Caco-2 (cell line): ENCODE measurements around the gene TRIM58. TPM values are rescaled to one million over a fixed set of nuclear protein-coding genes. Genes with fewer than 3 reads are reported as not detected.

Experiments
- BruUV-seq: library from RNA; stranded (reverse); fragments of 400-500 nt; replicated peaks from 2 replicates; lab custom pipeline; 2021; lab: Mats Ljungman, UMichigan
- CTCF ChIA-PET: fragments of 300-600 bp; sonication (Branson Sonifier 250); formaldehyde crosslinking; loops from one replicate; lab custom pipeline; 2022; ENCODE audit warnings: antibody characterized with exemption; lab: Charles Lee
- POLR2A ChIA-PET: fragments of 300-600 bp; sonication (Branson Sonifier 250); formaldehyde crosslinking; loops from one replicate; lab custom pipeline; 2022; ENCODE audit warnings: antibody characterized with exemption; lab: Charles Lee
- DNase-seq, 2 experiments: peaks; one replicate each; pipeline versions ENCODE4 v3.0.0 to v3.0.0-alpha.2; 2020 to 2022
- H3K27me3 ChIP-seq: replicated peaks from 2 replicates; pipeline ENCODE4 v1.6.0; 2011; ENCODE audit warnings: low read length; ENCODE audit not compliant: control insufficient read depth, insufficient read depth
- H3K36me3 ChIP-seq: 2 replicates; pipeline ENCODE4 v1.5.1; 2011; ENCODE audit warnings: low read length; ENCODE audit not compliant: control insufficient read depth, insufficient read depth
- H3K4me1 ChIP-seq: fragments of 250-450 bp; sonication (Bioruptor Pico); 2 replicates; pipeline ENCODE4 v1.5.1; 2020; ENCODE audit warnings: mild to moderate bottlenecking
- H3K4me3 ChIP-seq: 2 replicates; pipeline ENCODE4 v1.5.1; 2011; ENCODE audit warnings: low read depth, mild to moderate bottlenecking, control low read depth, low read length
- H3K9me3 ChIP-seq: fragments of 250-450 bp; sonication (Bioruptor Pico); 2 replicates; pipeline ENCODE4 v1.5.1; 2020; ENCODE audit warnings: mild to moderate bottlenecking, moderate library complexity
- H3K27ac Mint-ChIP-seq: one replicate; pipeline ENCODE4 v1.8.0; 2022; ENCODE audit warnings: mixed read lengths; ENCODE audit not compliant: unreplicated experiment
- H3K27me3 Mint-ChIP-seq: one replicate; pipeline ENCODE4 v1.8.0; 2022; ENCODE audit warnings: mixed read lengths; ENCODE audit not compliant: insufficient read depth, unreplicated experiment
- H3K36me3 Mint-ChIP-seq: one replicate; pipeline ENCODE4 v1.8.0; 2022; ENCODE audit warnings: mild to moderate bottlenecking, mixed read lengths; ENCODE audit not compliant: insufficient read depth, unreplicated experiment
- H3K4me1 Mint-ChIP-seq: one replicate; pipeline ENCODE4 v1.8.0; 2022; ENCODE audit warnings: low read depth, mixed read lengths; ENCODE audit not compliant: unreplicated experiment
- H3K4me3 Mint-ChIP-seq: one replicate; pipeline ENCODE4 v1.8.0; 2022; ENCODE audit warnings: mild to moderate bottlenecking, moderate library complexity, mixed read lengths; ENCODE audit not compliant: unreplicated experiment
- H3K9me3 Mint-ChIP-seq: one replicate; pipeline ENCODE4 v1.8.0; 2022; ENCODE audit warnings: mixed read lengths; ENCODE audit not compliant: unreplicated experiment
- CTCF ChIP-seq, 2 experiments: fragments of 200-600 bp in 1 of 2; IDR thresholded peaks; 1 replicate in 1 of 2; 2 replicates in 1 of 2; pipeline versions ENCODE4 v1.5.1 to v1.8.0; 2011 to 2022; ENCODE audit warnings: antibody characterized with exemption in 1 of 2, control low read depth in 1 of 2, inconsistent platforms in 1 of 2, low read depth in 1 of 2, low read length in 1 of 2, mild to moderate bottlenecking in 1 of 2, moderate library complexity in 1 of 2; ENCODE audit not compliant: insufficient read depth in 1 of 2, severe bottlenecking in 1 of 2, unreplicated experiment in 1 of 2
- intact Hi-C: fragments of 100-400 bp; cut with micrococcal nuclease; formaldehyde crosslinking; loops from one replicate; pipeline ENCODE4 v1.10.0; 2022; ENCODE audit not compliant: unreplicated experiment
- total RNA-seq: library from RNA; stranded (reverse); gene quantifications from 2 replicates; pipeline ENCODE4 v1.2.3, GENCODE V29; 2022

TRIM58 gene
- total RNA-seq, 1 experiment from 2014 or later, result not detected

- TF ChIP-seq CTCF (IDR thresholded peaks at IDR 0.05; ENCODE audit: insufficient read depth in 1 of 2, low read depth in 1 of 2, low read length in 1 of 2, severe bottlenecking in 1 of 2, unreplicated experiment in 1 of 2), result no peak
- H3K36me3 Mint-ChIP-seq, result no peaks in the 10 kb centered on the region
- no peaks in the 10 kb centered on the region for H3K36me3 ChIP-seq
These were observed 1.1 kb upstream of the TRIM58 start for GRCh38 chr1:247855911-247856310.

DNA sequence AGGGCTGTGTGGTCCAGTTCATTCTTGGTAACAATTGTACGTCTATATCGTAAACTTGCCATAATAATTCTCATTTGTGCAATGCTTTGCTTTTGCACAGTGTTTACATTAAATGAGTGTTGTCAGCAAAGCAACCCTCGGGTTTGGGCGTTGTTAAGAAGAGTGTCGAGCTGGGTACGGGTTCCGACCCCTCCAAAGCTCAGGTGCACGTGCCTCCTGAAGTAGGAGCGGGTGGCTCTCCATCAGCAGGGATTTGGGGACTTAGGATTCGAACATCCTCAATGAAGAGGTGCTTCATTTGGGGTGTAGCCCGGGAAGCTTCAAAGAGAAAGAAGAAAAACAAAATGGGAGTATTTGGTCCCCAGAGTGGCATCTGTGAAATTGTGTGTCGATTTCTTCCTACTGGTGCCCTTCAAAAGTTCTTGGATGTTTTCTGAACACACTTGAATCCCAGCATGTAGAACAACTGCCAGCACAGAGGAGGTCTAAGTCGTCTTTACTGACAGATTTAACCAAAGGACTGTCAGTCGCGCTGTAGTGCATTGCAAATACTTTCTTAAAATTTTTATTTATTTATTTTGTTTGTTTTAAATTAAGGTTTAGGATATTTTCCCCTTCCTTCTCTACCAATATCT is 1.1 kb downstream of the TRIM58 start:
- no peak for TF ChIP-seq CTCF (IDR thresholded peaks at IDR 0.05; ENCODE audit: insufficient read depth in 1 of 2, low read depth in 1 of 2, low read length in 1 of 2, severe bottlenecking in 1 of 2, unreplicated experiment in 1 of 2)
- Mint-ChIP-seq H3K4me3 (peak overlapping the region; percentile 66), H3K9me3 (peaks cover 6% of the 10 kb centered on the region), H3K36me3 (no peaks in the 10 kb centered on the region), H3K27me3 (peaks cover 11% of the 10 kb centered on the region), H3K4me1 (no peaks in the 10 kb centered on the region), H3K27ac (no peak overlapping the region)
- intact Hi-C loops, result no loop called here
- Histone ChIP-seq H3K9me3 (no peaks in the 10 kb centered on the region), H3K27me3 (no peaks in the 10 kb centered on the region), H3K4me1 (no peaks in the 10 kb centered on the region), H3K4me3 (no peak overlapping the region), H3K36me3 (no peaks in the 10 kb centered on the region)
- no peak for DNase-seq
- CTCF ChIA-PET, result no interaction called here
- BruUV-seq, result no TSS peak
- POLR2A ChIA-PET, result no interaction called here

More at GRCh38 chr1:247855911-247856310, 1.1 kb upstream of the TRIM58 start:
- Mint-ChIP-seq H3K27me3 (peaks cover 10% of the 10 kb centered on the region), H3K4me1 (no peaks in the 10 kb centered on the region), H3K4me3 (peak overlapping the region; percentile 66), H3K27ac (no peak overlapping the region), H3K9me3 (peaks cover 11% of the 10 kb centered on the region)
- H3K4me3 ChIP-seq, result no peak overlapping the region
- no TSS peak for BruUV-seq
- POLR2A ChIA-PET, result no interaction called here
- CTCF ChIA-PET, result no interaction called here
- no peaks in the 10 kb centered on the region for H3K9me3 ChIP-seq
- intact Hi-C loops, result no loop called here
- no peak for DNase-seq
- H3K4me1 ChIP-seq, result no peaks in the 10 kb centered on the region
- H3K27me3 ChIP-seq, result no peaks in the 10 kb centered on the region

GRCh38 chr1:247862756-247863155 is 5.8 kb downstream of the TRIM58 start:
- peaks cover 12% of the 10 kb centered on the region for H3K27me3 Mint-ChIP-seq
- TF ChIP-seq CTCF (IDR thresholded peaks at IDR 0.05; ENCODE audit: insufficient read depth in 1 of 2, low read depth in 1 of 2, low read length in 1 of 2, severe bottlenecking in 1 of 2, unreplicated experiment in 1 of 2), result no peak
- H3K9me3 Mint-ChIP-seq, result no peaks in the 10 kb centered on the region
- Histone ChIP-seq H3K9me3 (no peaks in the 10 kb centered on the region), H3K36me3 (no peaks in the 10 kb centered on the region), H3K4me3 (no peak overlapping the region), H3K4me1 (no peaks in the 10 kb centered on the region), H3K27me3 (no peaks in the 10 kb centered on the region)
- BruUV-seq, result no TSS peak
- no peak overlapping the region for H3K27ac Mint-ChIP-seq
- ChIA-PET POLR2A (no interaction called here), CTCF (no interaction called here)
- intact Hi-C loops, result no loop called here
- H3K4me3 Mint-ChIP-seq, result no peak overlapping the region
- no peaks in the 10 kb centered on the region for H3K36me3 Mint-ChIP-seq
- DNase-seq, result no peak
- no peaks in the 10 kb centered on the region for H3K4me1 Mint-ChIP-seq
